SU-DHL-6 (cell line): ENCODE results near the gene BANF1.

ENCODE experiments used
- CTCF ChIP-seq: fragments of 200-600 bp; sonication (generic); IDR thresholded peaks from one replicate; pipeline ENCODE4 v1.5.1; 2017; ENCODE audit warnings: antibody characterized with exemption, mild to moderate bottlenecking, low read length, moderate library complexity; ENCODE audit not compliant: insufficient read depth, poor library complexity, severe bottlenecking
- EZH2phosphoT487 ChIP-seq: fragments of 200-600 bp; sonication (generic), shearing (Covaris generic); conservative IDR thresholded peaks from 2 replicates; pipeline ENCODE4 v1.6.1; 2018; ENCODE audit warnings: mild to moderate bottlenecking, antibody characterized with exemption, low read length, moderate library complexity, mixed read lengths

DNA sequence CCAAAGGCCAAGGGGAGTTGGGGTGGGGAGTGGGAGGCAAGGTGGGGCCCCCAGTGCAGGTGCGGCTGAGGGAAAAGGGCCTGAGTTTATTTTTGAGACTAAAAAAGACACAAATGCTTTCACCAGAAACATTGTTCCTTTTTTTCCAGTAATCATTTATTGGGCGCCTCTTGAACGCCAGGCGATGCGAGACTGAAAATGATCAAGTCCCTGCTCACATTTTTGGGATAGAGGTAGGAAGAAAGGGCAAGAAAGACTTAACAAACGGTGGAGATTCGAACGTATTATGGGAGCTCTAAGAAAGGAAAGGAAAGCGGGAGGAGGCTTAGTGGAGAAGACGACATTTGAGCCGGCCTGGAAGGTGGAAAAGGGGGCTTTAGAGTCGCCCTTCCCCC is 49.1 kb downstream of the BANF1 start:
- TF ChIP-seq CTCF (no peak), EZH2phosphoT487 (no peak)
